ENCODE measurements around the gene PALLD. TPM values are rescaled to one million over a fixed set of nuclear protein-coding genes. Genes with fewer than 3 reads are reported as not detected.

Gene PALLD
- total RNA-seq, 2 experiments from 2014 or later, result 1.2 to 1.3 TPM

DNA sequence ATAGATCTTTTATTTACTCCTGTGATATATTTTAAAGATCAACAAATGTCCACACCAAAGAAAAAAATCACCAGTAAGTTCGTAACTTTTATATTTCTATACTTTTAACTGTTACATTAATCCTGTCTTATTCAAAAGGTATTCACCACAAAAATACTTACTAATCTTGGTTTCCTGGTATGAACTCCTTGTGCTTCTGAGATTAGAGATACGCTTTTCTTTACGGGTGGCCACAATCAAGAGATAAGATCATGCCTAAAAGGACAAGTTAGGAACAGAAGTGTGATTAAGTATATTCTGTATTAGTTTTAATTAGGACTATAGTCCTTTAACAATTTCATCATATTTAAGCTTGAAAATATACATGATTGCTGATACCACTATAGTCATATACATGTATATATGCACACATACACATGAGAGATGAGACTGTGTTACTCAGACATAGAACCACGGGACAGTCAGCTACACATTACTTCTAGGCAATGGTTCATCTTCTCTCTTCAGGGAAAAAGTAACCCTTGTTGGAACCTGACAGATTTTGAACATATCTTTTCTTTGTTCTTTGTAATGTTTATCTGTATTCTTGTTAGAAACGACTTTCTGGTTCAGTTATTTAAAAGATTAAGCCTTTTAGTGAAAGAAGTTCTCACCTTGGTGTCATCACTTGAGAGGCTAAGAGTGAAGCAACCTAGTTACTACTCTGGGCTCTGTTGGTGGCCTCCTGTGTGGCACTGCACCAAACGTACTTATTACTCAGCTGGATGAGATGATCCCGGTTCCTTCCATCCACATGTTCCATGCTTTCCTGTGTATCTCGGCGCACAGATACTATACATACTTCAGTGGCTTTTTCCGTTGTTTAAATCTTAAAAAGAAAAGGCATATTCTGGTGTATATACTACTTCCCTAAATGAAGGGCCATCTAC is 367.1 kb downstream of the PALLD start:
- no peak for DNase-seq
- no peak for ATAC-seq
- Mint-ChIP-seq H3K9me3 (ENCODE audit: insufficient read depth) (no peaks in the 10 kb centered on the region), H3K27me3 (ENCODE audit: low read depth) (peaks cover 2% of the 10 kb centered on the region), H3K27ac (no peak overlapping the region), H3K36me3 (ENCODE audit: low read depth) (no peaks in the 10 kb centered on the region), H3K4me3 (no peak overlapping the region), H3K4me1 (ENCODE audit: low read depth) (no peaks in the 10 kb centered on the region)
- CTCF ChIA-PET, result interaction anchor here (0.9 to 1.1 kb wide), 2 partner anchors 10 to 12 kb away, joined by 3 read pairs; no protein-coding TSS in a partner anchor
- POLR2A ChIA-PET, result no interaction called here

DNA sequence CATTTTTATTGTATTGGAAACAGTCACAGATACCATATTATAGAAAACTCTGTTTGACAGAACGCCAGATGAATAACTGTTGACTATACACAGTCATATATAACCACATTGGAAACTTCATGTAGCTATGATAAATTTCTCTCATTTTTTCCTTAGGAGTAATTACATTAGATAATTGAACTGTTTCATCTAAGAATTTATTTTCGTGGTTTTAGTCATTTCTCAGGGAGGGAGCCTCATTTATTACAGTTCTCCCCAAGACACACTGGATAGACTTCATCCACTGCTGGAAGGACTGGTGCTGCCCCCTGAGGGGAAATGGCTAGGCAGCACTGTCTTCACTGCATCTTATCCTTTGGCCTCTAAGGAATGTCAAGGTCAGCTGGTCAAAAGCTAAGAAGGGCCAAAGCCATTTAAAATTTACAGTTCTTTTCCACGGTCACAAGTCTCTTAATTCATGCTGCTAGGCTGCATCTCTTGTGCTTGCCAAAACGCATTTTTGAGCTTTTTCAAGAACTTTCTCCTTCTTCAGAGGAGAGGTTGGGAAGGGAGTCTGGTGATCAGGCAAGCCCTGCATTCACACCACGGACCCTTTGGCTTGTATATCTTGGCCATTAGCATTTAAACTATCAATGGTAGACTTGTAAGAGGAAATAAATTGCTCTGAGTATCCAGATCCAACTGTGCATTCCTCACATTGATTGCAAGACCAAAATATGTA is 368.1 kb downstream of the PALLD start:
- CTCF ChIA-PET, result no interaction called here
- POLR2A ChIA-PET, result no interaction called here
- Mint-ChIP-seq H3K4me3 (no peak overlapping the region), H3K27me3 (ENCODE audit: low read depth) (peaks cover 9% of the 10 kb centered on the region), H3K9me3 (ENCODE audit: insufficient read depth) (no peaks in the 10 kb centered on the region), H3K36me3 (ENCODE audit: low read depth) (no peaks in the 10 kb centered on the region), H3K27ac (no peak overlapping the region), H3K4me1 (ENCODE audit: low read depth) (no peaks in the 10 kb centered on the region)
- ATAC-seq (no peak), DNase-seq (no peak)

DNA sequence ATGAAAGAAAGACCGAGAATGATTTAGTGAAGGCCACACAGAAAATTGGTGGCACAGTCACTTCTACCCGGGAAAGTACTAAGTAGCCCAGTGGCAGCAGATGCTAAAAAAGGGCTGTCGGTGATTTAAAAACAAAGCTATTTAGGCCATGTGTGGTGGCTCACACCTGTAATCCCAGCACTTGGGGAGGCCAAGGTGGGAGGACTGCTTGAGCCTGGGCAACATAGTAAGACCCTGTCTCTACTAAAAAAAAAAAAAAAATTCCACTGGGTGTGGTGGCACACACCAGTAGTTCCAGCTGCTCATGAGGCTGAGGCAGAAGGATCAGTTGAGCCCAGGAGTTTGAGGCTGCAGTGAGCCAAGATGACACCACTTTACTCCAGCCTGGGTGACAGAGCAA is 369.0 kb downstream of the PALLD start:
- POLR2A ChIA-PET, result no interaction called here
- Mint-ChIP-seq H3K9me3 (ENCODE audit: insufficient read depth) (no peaks in the 10 kb centered on the region), H3K4me3 (no peak overlapping the region)

DNA sequence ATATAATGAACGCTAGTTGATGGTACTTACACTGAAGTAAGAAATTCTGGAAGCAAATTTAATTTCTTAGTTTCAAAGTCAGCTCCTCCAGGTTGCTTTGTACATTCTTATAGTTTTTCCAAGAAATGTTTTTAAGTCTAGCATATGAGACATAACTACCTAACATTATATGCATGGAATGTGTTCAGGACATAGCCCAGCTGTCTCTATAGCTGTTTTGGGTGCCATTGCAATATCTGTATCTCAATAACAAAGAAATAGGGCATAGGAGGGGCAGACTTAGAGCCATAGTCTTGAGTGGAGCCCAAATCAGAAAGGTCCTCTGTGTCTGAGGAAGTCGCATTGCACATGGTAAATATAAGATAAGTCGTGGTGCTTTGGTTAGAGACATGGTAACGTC is 369.8 kb downstream of the PALLD start:
- no peaks in the 10 kb centered on the region for H3K9me3 Mint-ChIP-seq (ENCODE audit: insufficient read depth)
- no peak overlapping the region for H3K4me3 Mint-ChIP-seq
- H3K4me1 Mint-ChIP-seq (ENCODE audit: low read depth), result no peaks in the 10 kb centered on the region
- H3K27me3 Mint-ChIP-seq (ENCODE audit: low read depth), result peaks cover 14% of the 10 kb centered on the region
- ChIA-PET CTCF (no interaction called here), POLR2A (no interaction called here)
- no peak overlapping the region for H3K27ac Mint-ChIP-seq
- ATAC-seq (no peak), DNase-seq (no peak)
- no peaks in the 10 kb centered on the region for H3K36me3 Mint-ChIP-seq (ENCODE audit: low read depth)

More for the DNA sequence above, 369.0 kb downstream of the PALLD start:
- Mint-ChIP-seq H3K36me3 (ENCODE audit: low read depth) (no peaks in the 10 kb centered on the region), H3K27me3 (ENCODE audit: low read depth) (peaks cover 11% of the 10 kb centered on the region), H3K27ac (no peak overlapping the region), H3K4me1 (ENCODE audit: low read depth) (no peaks in the 10 kb centered on the region)
- CTCF ChIA-PET, result no interaction called here
- ATAC-seq (no peak), DNase-seq (no peak)

GRCh38 chr4:168867128-168867527 is 370.3 kb downstream of the PALLD start:
- Mint-ChIP-seq H3K9me3 (ENCODE audit: insufficient read depth) (no peaks in the 10 kb centered on the region), H3K27ac (no peak overlapping the region), H3K4me1 (ENCODE audit: low read depth) (no peaks in the 10 kb centered on the region), H3K36me3 (ENCODE audit: low read depth) (no peaks in the 10 kb centered on the region), H3K27me3 (ENCODE audit: low read depth) (peaks cover 17% of the 10 kb centered on the region), H3K4me3 (no peak overlapping the region)
- ChIA-PET POLR2A (no interaction called here), CTCF (no interaction called here)
- no peak for ATAC-seq
- no peak for DNase-seq

DNA sequence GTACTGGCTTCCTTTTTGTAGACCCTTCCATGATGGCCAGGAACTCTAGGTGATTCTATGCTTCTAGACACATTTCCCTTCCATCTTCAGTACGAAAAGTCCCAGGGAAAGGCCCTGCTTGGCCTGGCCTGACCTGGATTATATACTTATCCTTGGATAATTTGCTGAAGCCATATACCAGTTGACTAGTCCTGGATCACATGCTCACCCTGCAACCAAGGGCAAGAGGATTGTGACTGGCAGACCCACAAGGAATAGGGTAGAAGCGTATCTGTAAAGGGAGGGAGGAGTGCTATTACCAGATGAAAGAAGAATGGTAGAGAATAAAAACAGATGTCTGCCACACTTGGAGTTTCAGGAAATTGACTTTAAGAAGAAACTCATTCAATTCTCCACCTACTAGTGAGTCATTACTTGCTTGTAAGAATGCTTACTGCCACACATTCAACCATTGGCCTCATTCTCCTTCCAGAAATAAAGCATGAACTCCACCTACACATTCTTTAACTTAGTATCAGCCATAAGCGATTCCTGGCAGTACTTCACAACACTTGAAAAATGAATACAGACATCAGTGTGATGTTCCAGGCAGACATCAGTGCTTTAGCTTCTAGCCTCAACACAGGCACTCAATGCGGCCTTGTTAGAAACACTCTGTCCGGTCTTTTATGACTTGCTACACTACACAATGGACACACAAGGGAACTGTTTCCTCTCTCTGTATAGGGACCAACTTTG is 371.4 kb downstream of the PALLD start:
- Mint-ChIP-seq H3K36me3 (ENCODE audit: low read depth) (no peaks in the 10 kb centered on the region), H3K4me1 (ENCODE audit: low read depth) (no peaks in the 10 kb centered on the region), H3K27ac (no peak overlapping the region), H3K4me3 (no peak overlapping the region), H3K27me3 (ENCODE audit: low read depth) (peaks cover 22% of the 10 kb centered on the region), H3K9me3 (ENCODE audit: insufficient read depth) (no peaks in the 10 kb centered on the region)
- POLR2A ChIA-PET, result no interaction called here
- DNase-seq (no peak), ATAC-seq (no peak)
- CTCF ChIA-PET, result no interaction called here

- Mint-ChIP-seq H3K9me3 (ENCODE audit: insufficient read depth) (no peaks in the 10 kb centered on the region), H3K4me3 (no peak overlapping the region), H3K27ac (no peak overlapping the region), H3K4me1 (ENCODE audit: low read depth) (no peaks in the 10 kb centered on the region), H3K36me3 (ENCODE audit: low read depth) (no peaks in the 10 kb centered on the region), H3K27me3 (ENCODE audit: low read depth) (peaks cover 25% of the 10 kb centered on the region)
- DNase-seq (no peak), ATAC-seq (no peak)
- ChIA-PET CTCF (no interaction called here), POLR2A (no interaction called here)
Measured at GRCh38 chr4:168868802-168869201, 371.9 kb downstream of the PALLD start.

- H3K27ac Mint-ChIP-seq, result no peak overlapping the region
- no peak for ATAC-seq
- H3K4me1 Mint-ChIP-seq (ENCODE audit: low read depth), result no peaks in the 10 kb centered on the region
- H3K4me3 Mint-ChIP-seq, result no peak overlapping the region
- no peaks in the 10 kb centered on the region for H3K36me3 Mint-ChIP-seq (ENCODE audit: low read depth)
- DNase-seq, result no peak
- CTCF ChIA-PET, result no interaction called here
- POLR2A ChIA-PET, result no interaction called here
- no peaks in the 10 kb centered on the region for H3K9me3 Mint-ChIP-seq (ENCODE audit: insufficient read depth)
- peaks cover 33% of the 10 kb centered on the region for H3K27me3 Mint-ChIP-seq (ENCODE audit: low read depth)
Measured at GRCh38 chr4:168870004-168870403, 373.2 kb downstream of the PALLD start.

GRCh38 chr4:168871632-168872031 is 374.8 kb downstream of the PALLD start:
- Mint-ChIP-seq H3K4me1 (ENCODE audit: low read depth) (no peaks in the 10 kb centered on the region), H3K36me3 (ENCODE audit: low read depth) (no peaks in the 10 kb centered on the region), H3K9me3 (ENCODE audit: insufficient read depth) (no peaks in the 10 kb centered on the region), H3K27ac (no peak overlapping the region), H3K4me3 (no peak overlapping the region), H3K27me3 (ENCODE audit: low read depth) (peaks cover 44% of the 10 kb centered on the region)
- POLR2A ChIA-PET, result no interaction called here
- DNase-seq (no peak), ATAC-seq (no peak)
- CTCF ChIA-PET, result no interaction called here

DNA sequence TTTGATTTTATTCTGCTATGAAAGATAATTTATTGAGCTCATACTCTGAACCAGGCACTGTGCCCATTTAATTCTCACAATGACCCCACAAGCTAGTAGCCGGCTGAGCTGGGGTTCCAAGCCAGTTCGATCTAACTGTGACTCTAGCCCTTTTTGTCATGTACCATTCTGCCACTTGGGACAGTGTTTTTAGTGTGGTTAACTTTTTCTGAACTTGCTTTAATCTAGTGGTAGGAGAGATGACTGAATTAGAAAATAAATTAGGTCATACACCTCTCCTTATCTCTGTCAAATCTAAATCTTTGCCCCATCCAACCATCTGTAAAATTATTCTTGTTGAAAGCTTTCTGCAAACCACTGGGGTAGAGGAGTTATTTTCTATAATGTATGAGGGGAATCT is 377.2 kb downstream of the PALLD start:
- Mint-ChIP-seq H3K4me1 (ENCODE audit: low read depth) (peaks cover 3% of the 10 kb centered on the region), H3K36me3 (ENCODE audit: low read depth) (no peaks in the 10 kb centered on the region), H3K27ac (no peak overlapping the region), H3K9me3 (ENCODE audit: insufficient read depth) (no peaks in the 10 kb centered on the region), H3K4me3 (no peak overlapping the region), H3K27me3 (ENCODE audit: low read depth) (peaks cover 59% of the 10 kb centered on the region)
- ATAC-seq (no peak), DNase-seq (no peak)
- ChIA-PET POLR2A (no interaction called here), CTCF (no interaction called here)

GRCh38 chr4:168876106-168876505 is 379.3 kb downstream of the PALLD start:
- H3K36me3 Mint-ChIP-seq (ENCODE audit: low read depth), result no peaks in the 10 kb centered on the region
- ChIA-PET POLR2A (interaction anchor here (0.6 kb wide), 1 partner anchor 311 kb away, joined by 3 read pairs; no protein-coding TSS in a partner anchor), CTCF (interaction anchor here (1.2 kb wide), 1 partner anchor 13 kb away, joined by 3 read pairs; no protein-coding TSS in a partner anchor)
- H3K9me3 Mint-ChIP-seq (ENCODE audit: insufficient read depth), result no peaks in the 10 kb centered on the region
- peaks cover 63% of the 10 kb centered on the region for H3K27me3 Mint-ChIP-seq (ENCODE audit: low read depth)
- DNase-seq (no peak), ATAC-seq (no peak)
- H3K27ac Mint-ChIP-seq, result no peak overlapping the region
- H3K4me3 Mint-ChIP-seq, result no peak overlapping the region
- peaks cover 3% of the 10 kb centered on the region for H3K4me1 Mint-ChIP-seq (ENCODE audit: low read depth)
